OCI-LY1 (cell line): Measurements from ENCODE around the gene SHISAL2A.
"Not testable (repeated sequence)": the region's sequence is repeated elsewhere in the genome, so short reads cannot be mapped to it uniquely, and the experiment has no call there.

Experiments
- H2AFZ ChIP-seq: fragments of 200-600 bp; sonication (generic), shearing (Covaris generic); 2 replicates; pipeline ENCODE4 v1.6.0; 2014; ENCODE audit warnings: antibody characterized with exemption, mild to moderate bottlenecking, low read length
- H3F3A ChIP-seq: fragments of 200-600 bp; sonication (generic), shearing (Covaris generic); 2 replicates; pipeline ENCODE4 v1.6.0; 2014; ENCODE audit warnings: mild to moderate bottlenecking, antibody characterized with exemption, low read length, moderate library complexity; ENCODE audit not compliant: insufficient read depth
- H3K27ac ChIP-seq: fragments of 200-600 bp; sonication (generic); 2 replicates; pipeline ENCODE4 v1.5.1; 2014; ENCODE audit warnings: low read length, mixed run types, mild to moderate bottlenecking, low read depth; ENCODE audit not compliant: poor library complexity, severe bottlenecking
- H3K27me3 ChIP-seq: fragments of 200-600 bp; sonication (generic); 2 replicates; pipeline ENCODE4 v1.6.0; 2014; ENCODE audit warnings: antibody characterized with exemption, mild to moderate bottlenecking, low read length, moderate library complexity; ENCODE audit not compliant: insufficient read depth
- H3K36me3 ChIP-seq: fragments of 200-600 bp; sonication (generic); 2 replicates; pipeline ENCODE4 v1.6.1; 2014; ENCODE audit warnings: mild to moderate bottlenecking, antibody characterized with exemption, low read length, moderate library complexity, mixed read lengths; ENCODE audit not compliant: insufficient read depth
- H3K4me1 ChIP-seq: fragments of 200-600 bp; sonication (generic); 2 replicates; pipeline ENCODE4 v1.5.1; 2014; ENCODE audit warnings: mild to moderate bottlenecking, low read length, moderate library complexity; ENCODE audit not compliant: insufficient read depth, severe bottlenecking
- H3K4me2 ChIP-seq: fragments of 200-600 bp; sonication (generic), shearing (Covaris generic); 2 replicates; pipeline ENCODE4 v1.6.1; 2014; ENCODE audit warnings: low read length
- H3K4me3 ChIP-seq: fragments of 200-600 bp; sonication (generic); 2 replicates; pipeline ENCODE4 v1.5.1; 2014; ENCODE audit warnings: low read length, low read depth, mild to moderate bottlenecking, mixed read lengths; ENCODE audit not compliant: poor library complexity, severe bottlenecking
- H3K79me2 ChIP-seq: fragments of 200-600 bp; shearing (Covaris generic); 2 replicates; pipeline ENCODE4 v1.6.1; 2016; ENCODE audit warnings: mixed run types, low read length, mixed read lengths; ENCODE audit not compliant: insufficient read depth
- H3K9ac ChIP-seq: fragments of 200-600 bp; sonication (generic), shearing (Covaris generic); 2 replicates; pipeline ENCODE4 v1.6.1; 2014; ENCODE audit warnings: mild to moderate bottlenecking, low read length, mixed read lengths
- H3K9me2 ChIP-seq: fragments of 200-600 bp; sonication (generic), shearing (Covaris generic); 2 replicates; pipeline ENCODE4 v1.6.1; 2014; ENCODE audit warnings: low read depth, mild to moderate bottlenecking, low read length, mixed read lengths
- H3K9me3 ChIP-seq: fragments of 200-600 bp; shearing (Covaris generic); 2 replicates; pipeline ENCODE4 v1.6.1; 2014; ENCODE audit warnings: low read length, mixed read lengths
- H4K20me1 ChIP-seq: fragments of 200-600 bp; sonication (generic), shearing (Covaris generic); 2 replicates; pipeline ENCODE4 v1.6.0; 2016; ENCODE audit warnings: mild to moderate bottlenecking, low read length; ENCODE audit not compliant: insufficient read depth
- EZH2 ChIP-seq: fragments of 200-600 bp; sonication (generic), shearing (Covaris generic); IDR thresholded peaks from 2 replicates; pipeline ENCODE4 v1.8.0; 2017; ENCODE audit warnings: borderline replicate concordance, mixed run types, mild to moderate bottlenecking, antibody characterized with exemption, low read length, moderate library complexity, mixed read lengths
- TF ChIP-seq, protein P1 (sequence below): fragments of 200-600 bp; sonication (generic), shearing (Covaris generic); IDR thresholded peaks from 2 replicates; pipeline ENCODE4 v1.5.1; 2017; ENCODE audit warnings: mild to moderate bottlenecking, antibody characterized with exemption, low read length, moderate library complexity, mixed read lengths

SHISAL2A gene

DNA sequence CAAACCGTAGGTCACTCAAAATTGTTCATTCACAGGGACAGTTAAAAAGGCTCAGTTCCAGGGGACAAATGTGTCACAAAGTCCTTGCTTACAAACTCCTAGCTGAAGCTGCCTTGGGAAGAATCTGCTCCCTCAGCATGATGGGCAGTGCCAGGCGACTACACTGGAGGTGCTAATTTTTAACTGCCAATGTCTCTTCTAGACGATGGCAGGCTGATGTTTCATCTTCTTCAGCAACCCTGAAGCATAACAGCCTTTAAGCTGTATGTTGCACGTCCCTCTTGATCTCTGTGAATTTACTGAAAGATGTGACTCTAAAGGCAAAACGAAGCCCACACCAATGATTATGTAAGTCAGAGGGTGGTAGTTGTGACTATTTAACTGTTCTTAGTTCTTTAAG lies 53.9 kb downstream of the SHISAL2A start:
- Histone ChIP-seq H3K27me3 (no peaks in the 10 kb centered on the region), H4K20me1 (no peaks in the 10 kb centered on the region), H3K79me2 (no peaks in the 10 kb centered on the region), H3F3A (no peaks in the 10 kb centered on the region), H3K9me2 (no peaks in the 10 kb centered on the region), H3K4me2 (no peak overlapping the region), H3K9me3 (no peaks in the 10 kb centered on the region), H3K4me3 (no peak overlapping the region), H2AFZ (no peak overlapping the region), H3K27ac (no peak overlapping the region), H3K9ac (no peak overlapping the region), H3K4me1 (peaks cover 3% of the 10 kb centered on the region), H3K36me3 (peaks cover 59% of the 10 kb centered on the region)
- TF ChIP-seq, protein P1, sequence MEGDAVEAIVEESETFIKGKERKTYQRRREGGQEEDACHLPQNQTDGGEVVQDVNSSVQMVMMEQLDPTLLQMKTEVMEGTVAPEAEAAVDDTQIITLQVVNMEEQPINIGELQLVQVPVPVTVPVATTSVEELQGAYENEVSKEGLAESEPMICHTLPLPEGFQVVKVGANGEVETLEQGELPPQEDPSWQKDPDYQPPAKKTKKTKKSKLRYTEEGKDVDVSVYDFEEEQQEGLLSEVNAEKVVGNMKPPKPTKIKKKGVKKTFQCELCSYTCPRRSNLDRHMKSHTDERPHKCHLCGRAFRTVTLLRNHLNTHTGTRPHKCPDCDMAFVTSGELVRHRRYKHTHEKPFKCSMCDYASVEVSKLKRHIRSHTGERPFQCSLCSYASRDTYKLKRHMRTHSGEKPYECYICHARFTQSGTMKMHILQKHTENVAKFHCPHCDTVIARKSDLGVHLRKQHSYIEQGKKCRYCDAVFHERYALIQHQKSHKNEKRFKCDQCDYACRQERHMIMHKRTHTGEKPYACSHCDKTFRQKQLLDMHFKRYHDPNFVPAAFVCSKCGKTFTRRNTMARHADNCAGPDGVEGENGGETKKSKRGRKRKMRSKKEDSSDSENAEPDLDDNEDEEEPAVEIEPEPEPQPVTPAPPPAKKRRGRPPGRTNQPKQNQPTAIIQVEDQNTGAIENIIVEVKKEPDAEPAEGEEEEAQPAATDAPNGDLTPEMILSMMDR = no peak
- TF ChIP-seq EZH2 = no peak

DNA sequence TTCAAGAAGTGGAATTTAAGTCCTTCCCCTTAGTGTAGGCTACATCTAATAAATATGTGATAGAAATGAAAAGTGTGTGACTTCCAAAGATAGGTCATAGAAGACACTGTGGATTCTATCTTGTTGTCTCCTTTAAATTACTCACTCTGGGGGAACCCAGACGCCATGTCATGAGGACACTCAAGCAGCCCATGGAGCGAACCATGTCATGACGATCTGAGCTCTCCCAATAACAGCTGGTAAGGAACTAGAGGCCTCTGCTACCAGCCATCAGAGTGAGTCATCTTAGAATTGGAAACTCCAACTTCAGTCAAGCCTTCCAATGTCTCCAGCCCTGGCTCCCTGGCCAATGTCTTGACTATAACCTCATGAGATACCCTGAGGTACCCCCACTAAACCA lies 58.9 kb downstream of the SHISAL2A start:
- Histone ChIP-seq H4K20me1 (no peaks in the 10 kb centered on the region), H3K4me2 (no peak overlapping the region), H3K9me2 (no peaks in the 10 kb centered on the region), H3K36me3 (peaks cover 47% of the 10 kb centered on the region), H3K4me3 (no peak overlapping the region), H3K27ac (no peak overlapping the region), H3K4me1 (peaks cover 8% of the 10 kb centered on the region), H3K79me2 (peaks cover 12% of the 10 kb centered on the region), H3F3A (no peaks in the 10 kb centered on the region), H3K9ac (no peak overlapping the region), H3K9me3 (no peaks in the 10 kb centered on the region), H2AFZ (no peak overlapping the region), H3K27me3 (no peaks in the 10 kb centered on the region)
- TF ChIP-seq, protein P1 = no peak
- no peak for TF ChIP-seq EZH2

DNA sequence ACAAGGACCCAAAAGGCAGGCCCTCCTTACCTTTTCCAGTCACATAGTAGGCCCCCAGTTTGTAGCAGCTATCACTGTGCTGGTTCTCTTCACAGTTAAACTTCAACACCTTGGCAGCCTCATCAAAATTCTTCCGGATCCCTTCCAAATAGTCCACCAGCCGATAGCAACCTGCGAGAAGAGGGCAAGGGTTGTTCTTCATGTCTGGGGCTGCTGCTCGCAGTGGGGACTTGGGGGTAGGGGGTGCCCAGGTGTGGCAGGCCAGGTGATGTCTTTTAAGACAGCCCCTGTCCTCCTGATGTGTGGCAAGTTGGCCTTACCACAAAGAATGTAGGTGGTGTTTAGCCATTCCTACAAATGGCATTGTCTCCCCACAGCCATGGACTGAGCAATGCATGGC lies 59.7 kb downstream of the SHISAL2A start:
- H3K4me1 ChIP-seq = peaks cover 15% of the 10 kb centered on the region
- H3K4me3 ChIP-seq = no peak overlapping the region
- no peaks in the 10 kb centered on the region for H4K20me1 ChIP-seq
- no peak overlapping the region for H3K9ac ChIP-seq
- peaks cover 19% of the 10 kb centered on the region for H3K79me2 ChIP-seq
- H3K27ac ChIP-seq = no peak overlapping the region
- no peak overlapping the region for H2AFZ ChIP-seq
- H3K9me3 ChIP-seq = no peaks in the 10 kb centered on the region
- H3K27me3 ChIP-seq = no peaks in the 10 kb centered on the region
- no peaks in the 10 kb centered on the region for H3K9me2 ChIP-seq
- H3F3A ChIP-seq = no peaks in the 10 kb centered on the region
- H3K4me2 ChIP-seq = no peak overlapping the region
- peaks cover 38% of the 10 kb centered on the region for H3K36me3 ChIP-seq
- TF ChIP-seq, protein P1 = no peak
- no peak for TF ChIP-seq EZH2

DNA sequence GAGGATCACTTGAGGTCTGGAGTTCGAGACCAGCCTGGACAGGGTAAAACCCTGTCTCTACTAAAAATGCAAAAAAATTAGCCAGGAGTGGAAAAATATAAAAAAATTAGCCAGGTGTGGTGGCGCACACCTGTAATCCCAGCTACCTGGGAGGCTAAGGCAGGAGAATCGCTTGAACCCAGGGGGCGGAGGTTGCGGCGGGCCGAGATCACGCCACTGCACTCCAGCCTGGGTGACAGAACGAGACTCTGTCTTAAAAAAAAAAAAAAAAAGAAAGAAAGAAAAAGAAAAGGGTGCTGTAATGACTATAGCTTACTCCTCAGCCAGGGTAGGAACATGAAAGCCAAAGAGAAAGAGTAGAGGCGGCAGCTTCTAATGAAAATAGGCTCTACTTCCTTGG lies 60.4 kb downstream of the SHISAL2A start:
- Histone ChIP-seq H3K36me3 (peaks cover 32% of the 10 kb centered on the region), H3K79me2 (peaks cover 19% of the 10 kb centered on the region), H3K4me1 (peaks cover 15% of the 10 kb centered on the region)
- H3K9ac ChIP-seq, H3K9me2 ChIP-seq, H3K9me3 ChIP-seq, H3K27ac ChIP-seq, H3K4me2 ChIP-seq, H2AFZ ChIP-seq, H3K27me3 ChIP-seq, H3F3A ChIP-seq, H4K20me1 ChIP-seq, H3K4me3 ChIP-seq: not testable (repeated sequence)
